PC-9 (cell line): ENCODE measurements around the gene NCMAP. TPM values are rescaled to one million over a fixed set of nuclear protein-coding genes. Genes with fewer than 3 reads are reported as not detected.

ENCODE experiments used
- BruUV-seq: library from RNA; stranded (reverse); fragments of 400-500 nt; replicated peaks from 2 replicates; lab custom pipeline; 2021; lab: Mats Ljungman, UMichigan
- CTCF ChIA-PET: fragments of 300-600 bp; sonication (Branson Sonifier 250); formaldehyde crosslinking; loops from one replicate; lab custom pipeline; 2022; ENCODE audit warnings: antibody characterized with exemption; lab: Charles Lee
- POLR2A ChIA-PET: fragments of 300-600 bp; sonication (Branson Sonifier 250); formaldehyde crosslinking; loops from one replicate; lab custom pipeline; 2022; ENCODE audit warnings: antibody characterized with exemption; ENCODE audit not compliant: unreplicated experiment; lab: Charles Lee
- DNase-seq, 2 experiments: peaks; one replicate each; pipeline versions ENCODE4 v3.0.0 to v3.0.0-alpha.2; 2015 to 2022; ENCODE audit warnings: mixed read lengths in 1 of 2
- H2AFZ ChIP-seq: fragments of 200-600 bp; sonication (generic); 2 replicates; pipeline ENCODE4 v1.8.1; 2017; ENCODE audit warnings: antibody characterized with exemption
- H3F3A ChIP-seq: fragments of 200-600 bp; sonication (generic); 2 replicates; pipeline ENCODE4 v1.8.1; 2017; ENCODE audit warnings: antibody characterized with exemption, mild to moderate bottlenecking, low read depth; ENCODE audit not compliant: insufficient read depth
- H3K27ac ChIP-seq: fragments of 200-600 bp; sonication (generic); 2 replicates; pipeline ENCODE4 v1.6.1; 2016; ENCODE audit warnings: mixed run types
- H3K27me3 ChIP-seq: fragments of 200-600 bp; sonication (generic); 2 replicates; pipeline ENCODE4 v1.6.1; 2016; ENCODE audit warnings: low read depth, mixed run types; ENCODE audit not compliant: insufficient read depth
- H3K36me3 ChIP-seq: fragments of 200-600 bp; sonication (generic); 2 replicates; pipeline ENCODE4 v1.6.1; 2016; ENCODE audit warnings: low read depth, mixed run types
- H3K4me1 ChIP-seq: fragments of 200-600 bp; sonication (generic); replicated peaks from 2 replicates; pipeline ENCODE4 v1.6.1; 2016; ENCODE audit warnings: mixed run types; ENCODE audit not compliant: insufficient read depth
- H3K4me2 ChIP-seq: fragments of 200-600 bp; sonication (generic); 2 replicates; pipeline ENCODE4 v1.6.1; 2017; ENCODE audit warnings: mixed run types
- H3K4me3 ChIP-seq: fragments of 200-600 bp; sonication (generic); 2 replicates; pipeline ENCODE4 v1.6.1; 2016; ENCODE audit warnings: mixed run types
- H3K79me2 ChIP-seq: fragments of 200-600 bp; sonication (generic); 2 replicates; pipeline ENCODE4 v1.6.1; 2017; ENCODE audit warnings: low read depth, mixed run types
- H3K9me2 ChIP-seq: fragments of 200-600 bp; sonication (generic); 2 replicates; pipeline ENCODE4 v1.8.1; 2017; ENCODE audit warnings: mild to moderate bottlenecking; ENCODE audit not compliant: insufficient read depth
- H3K9me3 ChIP-seq: fragments of 200-600 bp; sonication (generic); 2 replicates; pipeline ENCODE4 v1.8.1; 2016; ENCODE audit warnings: low read depth; ENCODE audit not compliant: insufficient read depth
- H4K20me1 ChIP-seq: fragments of 200-600 bp; sonication (generic); 2 replicates; pipeline ENCODE4 v1.8.1; 2017; ENCODE audit not compliant: insufficient read depth
- EZH2 ChIP-seq: fragments of 200-600 bp; sonication (generic); IDR thresholded peaks from 2 replicates; pipeline ENCODE4 v1.8.0; 2017; ENCODE audit warnings: antibody characterized with exemption, low read depth
- intact Hi-C: fragments of 100-400 bp; cut with micrococcal nuclease; formaldehyde crosslinking; loops from one replicate; pipeline ENCODE4 v1.10.0; 2022; ENCODE audit not compliant: unreplicated experiment
- total RNA-seq: library from RNA; stranded (reverse); gene quantifications from 2 replicates; pipeline ENCODE4 v1.2.3, GENCODE V29; 2021
- TF ChIP-seq, protein P1 (sequence below): fragments of 200-600 bp; sonication (generic); conservative IDR thresholded peaks from 2 replicates; pipeline ENCODE4 v1.6.1; 2017; ENCODE audit warnings: mixed run types, antibody characterized with exemption, mild to moderate bottlenecking, moderate library complexity

Gene NCMAP
- total RNA-seq, 1 experiment from 2014 or later: 0.20 TPM

- no peak for DNase-seq
- H3K9me2 ChIP-seq: no peaks in the 10 kb centered on the region
- ChIA-PET CTCF (interaction anchor here (2.0 kb wide), 1 partner anchor 45 kb away, joined by 15 read pairs; no protein-coding TSS in a partner anchor), POLR2A (interaction anchor here (0.7 to 1.0 kb wide), 2 partner anchors 26 to 49 kb away, joined by 5 to 14 read pairs; no protein-coding TSS in a partner anchor)
- no peaks in the 10 kb centered on the region for H3K79me2 ChIP-seq
- H3K27me3 ChIP-seq: no peaks in the 10 kb centered on the region
- TF ChIP-seq, protein P1, sequence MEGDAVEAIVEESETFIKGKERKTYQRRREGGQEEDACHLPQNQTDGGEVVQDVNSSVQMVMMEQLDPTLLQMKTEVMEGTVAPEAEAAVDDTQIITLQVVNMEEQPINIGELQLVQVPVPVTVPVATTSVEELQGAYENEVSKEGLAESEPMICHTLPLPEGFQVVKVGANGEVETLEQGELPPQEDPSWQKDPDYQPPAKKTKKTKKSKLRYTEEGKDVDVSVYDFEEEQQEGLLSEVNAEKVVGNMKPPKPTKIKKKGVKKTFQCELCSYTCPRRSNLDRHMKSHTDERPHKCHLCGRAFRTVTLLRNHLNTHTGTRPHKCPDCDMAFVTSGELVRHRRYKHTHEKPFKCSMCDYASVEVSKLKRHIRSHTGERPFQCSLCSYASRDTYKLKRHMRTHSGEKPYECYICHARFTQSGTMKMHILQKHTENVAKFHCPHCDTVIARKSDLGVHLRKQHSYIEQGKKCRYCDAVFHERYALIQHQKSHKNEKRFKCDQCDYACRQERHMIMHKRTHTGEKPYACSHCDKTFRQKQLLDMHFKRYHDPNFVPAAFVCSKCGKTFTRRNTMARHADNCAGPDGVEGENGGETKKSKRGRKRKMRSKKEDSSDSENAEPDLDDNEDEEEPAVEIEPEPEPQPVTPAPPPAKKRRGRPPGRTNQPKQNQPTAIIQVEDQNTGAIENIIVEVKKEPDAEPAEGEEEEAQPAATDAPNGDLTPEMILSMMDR: peak; percentile 61
- TF ChIP-seq EZH2: no peak
- BruUV-seq: no TSS peak
- intact Hi-C loops: loop anchor here (1.0 kb wide), 1 partner anchor 93 kb away; no protein-coding TSS in a partner anchor
- H3K4me2 ChIP-seq: peak overlapping the region; percentile 79
- H3K4me3 ChIP-seq: peak overlapping the region; percentile 48; the same call in 1 of the 2 replicates
- peak overlapping the region; percentile 83 for H3K27ac ChIP-seq
- H3F3A ChIP-seq: peaks cover 23% of the 10 kb centered on the region
- no peaks in the 10 kb centered on the region for H4K20me1 ChIP-seq
- H3K9me3 ChIP-seq: no peaks in the 10 kb centered on the region
- no peaks in the 10 kb centered on the region for H3K36me3 ChIP-seq
- no peak overlapping the region for H2AFZ ChIP-seq
- peaks cover 41% of the 10 kb centered on the region for H3K4me1 ChIP-seq
Measured at GRCh38 chr1:24541711-24542346, 14.1 kb upstream of the NCMAP start.

- peak in 1 of 2 experiments; percentile 78 for DNase-seq
- Histone ChIP-seq H3F3A (peaks cover 23% of the 10 kb centered on the region), H4K20me1 (no peaks in the 10 kb centered on the region), H3K27ac (0 out of 2 replicates have a peak overlapping the region, but pooled peaks have one; percentile 12), H3K79me2 (no peaks in the 10 kb centered on the region), H3K4me2 (peak overlapping the region; percentile 6), H3K36me3 (no peaks in the 10 kb centered on the region), H3K4me1 (peaks cover 41% of the 10 kb centered on the region), H3K9me2 (no peaks in the 10 kb centered on the region), H3K4me3 (no peak overlapping the region), H2AFZ (no peak overlapping the region), H3K9me3 (no peaks in the 10 kb centered on the region), H3K27me3 (no peaks in the 10 kb centered on the region)
- no peak for TF ChIP-seq EZH2
- TF ChIP-seq, protein P1: no peak
- CTCF ChIA-PET: no interaction called here
- BruUV-seq: no TSS peak
- POLR2A ChIA-PET: no interaction called here
- intact Hi-C loops: no loop called here
Measured at GRCh38 chr1:24544239-24544638, 11.6 kb upstream of the NCMAP start.

DNA sequence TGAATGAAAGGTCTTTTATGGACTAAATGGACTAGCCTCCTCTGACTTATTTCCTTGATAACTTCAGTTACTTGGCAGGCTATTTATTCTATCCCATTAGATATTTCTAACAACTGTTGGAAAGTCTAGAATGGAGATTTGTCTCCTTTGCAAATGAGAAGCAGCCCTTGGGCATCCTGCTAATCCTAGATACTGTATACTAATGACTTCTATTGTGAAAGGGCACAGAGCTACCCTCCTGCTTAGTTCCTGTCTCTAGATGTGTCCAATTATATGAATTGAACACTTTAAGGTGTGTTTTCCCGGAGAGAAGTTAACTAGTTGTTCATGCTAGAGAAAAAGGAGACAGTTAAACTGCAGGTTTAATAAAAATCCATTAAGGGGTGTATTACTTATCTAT, 10.2 kb upstream of the NCMAP start:
- intact Hi-C loops: no loop called here
- H3K9me2 ChIP-seq: no peaks in the 10 kb centered on the region
- no peak overlapping the region for H2AFZ ChIP-seq
- H3K9me3 ChIP-seq: no peaks in the 10 kb centered on the region
- no peaks in the 10 kb centered on the region for H3K27me3 ChIP-seq
- no peak overlapping the region for H3K27ac ChIP-seq
- BruUV-seq: no TSS peak
- no peaks in the 10 kb centered on the region for H3K79me2 ChIP-seq
- no peaks in the 10 kb centered on the region for H3K36me3 ChIP-seq
- no peaks in the 10 kb centered on the region for H4K20me1 ChIP-seq
- POLR2A ChIA-PET: no interaction called here
- H3K4me1 ChIP-seq: peaks cover 30% of the 10 kb centered on the region
- H3K4me3 ChIP-seq: no peak overlapping the region
- CTCF ChIA-PET: no interaction called here
- H3F3A ChIP-seq: peaks cover 18% of the 10 kb centered on the region
- no peak overlapping the region for H3K4me2 ChIP-seq
- TF ChIP-seq EZH2: no peak
- no peak for DNase-seq
